Sigmoid colon (tissue), 4 donors: ENCODE measurements around the gene OLAH.

Source experiments
- CTCF ChIP-seq, 4 experiments: fragments of 450-650 bp in 3 of 4; fragments of 200-600 bp in 1 of 4; IDR thresholded peaks; one replicate each; pipeline ENCODE4 v1.5.1; 2016 to 2019; ENCODE audit warnings: antibody characterized with exemption in 4 of 4, mild to moderate bottlenecking in 3 of 4, moderate library complexity in 2 of 4
- POLR2AphosphoS5 ChIP-seq, 4 donors: sonication (generic); formaldehyde crosslinking; IDR thresholded peaks; one replicate each; pipeline ENCODE4 v1.6.1; 2017; ENCODE audit warnings: antibody characterized with exemption in 4 of 4

DNA sequence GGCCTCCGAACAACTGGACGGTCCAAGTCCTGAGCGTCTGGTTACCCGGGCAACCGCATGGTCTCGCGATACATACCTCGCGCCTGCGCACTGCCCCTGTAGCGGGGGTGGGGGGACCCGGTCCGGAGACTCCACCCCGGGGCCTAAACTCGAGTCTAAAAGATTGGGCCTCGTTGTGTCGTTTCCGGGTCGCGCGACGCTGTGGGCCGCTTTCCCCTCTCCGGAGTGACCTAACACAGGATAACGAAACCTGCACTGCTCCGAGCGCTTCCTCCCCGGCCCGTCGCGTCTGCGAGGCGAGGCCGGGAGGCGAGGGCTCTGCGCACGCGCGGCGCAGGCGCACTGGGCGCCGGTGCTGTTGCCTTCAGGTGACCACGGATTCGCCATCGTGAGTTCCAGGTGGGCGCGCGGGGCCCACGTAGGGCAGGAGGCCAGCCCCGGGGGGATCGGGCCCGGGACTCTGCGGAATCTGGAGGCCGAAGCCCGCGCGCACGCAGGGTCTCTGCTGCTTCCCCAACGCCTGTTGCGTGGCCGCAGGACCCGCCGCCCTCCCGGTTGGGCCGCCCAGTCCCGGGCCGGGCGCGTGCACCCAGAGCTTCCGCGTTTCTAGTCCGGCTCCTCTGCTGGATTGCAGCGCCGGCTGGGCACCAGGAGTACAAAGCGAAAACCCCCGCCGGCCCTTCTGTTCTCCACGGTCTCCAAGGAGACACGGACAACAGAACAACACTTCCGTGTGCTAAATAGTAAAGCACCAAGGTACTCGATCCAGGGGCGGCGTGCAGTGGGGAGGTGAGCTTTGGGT is 53.5 kb downstream of the OLAH start, which contains the start of gene RPP38:
- TF ChIP-seq CTCF (IDR thresholded peaks at IDR 0.05) (no peak), POLR2AphosphoS5 (IDR thresholded peaks at IDR 0.05) (peak; percentile 25 to 74 (median 70))
